ENCODE measurements around the gene SP1.

DNA sequence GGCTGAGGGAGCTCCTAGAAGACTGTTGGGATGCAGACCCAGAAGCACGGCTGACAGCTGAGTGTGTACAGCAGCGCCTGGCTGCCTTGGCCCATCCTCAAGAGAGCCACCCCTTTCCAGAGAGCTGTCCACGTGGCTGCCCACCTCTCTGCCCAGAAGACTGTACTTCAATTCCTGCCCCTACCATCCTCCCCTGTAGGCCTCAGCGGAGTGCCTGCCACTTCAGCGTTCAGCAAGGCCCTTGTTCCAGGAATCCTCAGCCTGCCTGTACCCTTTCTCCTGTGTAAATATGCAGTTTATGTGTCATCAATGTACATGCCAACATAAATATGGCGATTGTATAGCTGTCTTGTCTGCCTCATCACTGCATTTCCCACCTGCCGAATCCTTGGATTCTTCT is 51.2 kb downstream of the SP1 start:
- TF ChIP-seq EZH2 (IDR thresholded peaks at IDR 0.05; ENCODE audit: insufficient read depth, low read length) = no peak
- TF ChIP-seq, protein P1, sequence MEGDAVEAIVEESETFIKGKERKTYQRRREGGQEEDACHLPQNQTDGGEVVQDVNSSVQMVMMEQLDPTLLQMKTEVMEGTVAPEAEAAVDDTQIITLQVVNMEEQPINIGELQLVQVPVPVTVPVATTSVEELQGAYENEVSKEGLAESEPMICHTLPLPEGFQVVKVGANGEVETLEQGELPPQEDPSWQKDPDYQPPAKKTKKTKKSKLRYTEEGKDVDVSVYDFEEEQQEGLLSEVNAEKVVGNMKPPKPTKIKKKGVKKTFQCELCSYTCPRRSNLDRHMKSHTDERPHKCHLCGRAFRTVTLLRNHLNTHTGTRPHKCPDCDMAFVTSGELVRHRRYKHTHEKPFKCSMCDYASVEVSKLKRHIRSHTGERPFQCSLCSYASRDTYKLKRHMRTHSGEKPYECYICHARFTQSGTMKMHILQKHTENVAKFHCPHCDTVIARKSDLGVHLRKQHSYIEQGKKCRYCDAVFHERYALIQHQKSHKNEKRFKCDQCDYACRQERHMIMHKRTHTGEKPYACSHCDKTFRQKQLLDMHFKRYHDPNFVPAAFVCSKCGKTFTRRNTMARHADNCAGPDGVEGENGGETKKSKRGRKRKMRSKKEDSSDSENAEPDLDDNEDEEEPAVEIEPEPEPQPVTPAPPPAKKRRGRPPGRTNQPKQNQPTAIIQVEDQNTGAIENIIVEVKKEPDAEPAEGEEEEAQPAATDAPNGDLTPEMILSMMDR (IDR thresholded peaks at IDR 0.05; ENCODE audit: insufficient read depth, low read depth, low read length) = no peak
